ENCODE results near the gene RALGPS2. TPM values are rescaled to one million over a fixed set of nuclear protein-coding genes. Genes with fewer than 3 reads are reported as not detected.

RALGPS2 gene
- total and polyA plus RNA-seq, 8 donors: 3.1 to 72.3 (median 8.3) TPM

- TF ChIP-seq POLR2A (IDR thresholded peaks at IDR 0.05) (no peak), EP300 (IDR thresholded peaks at IDR 0.05) (no peak), CTCF (IDR thresholded peaks at IDR 0.05) (no peak), POLR2AphosphoS5 (IDR thresholded peaks at IDR 0.05) (no peak)
- Histone ChIP-seq H3K27ac (no peak overlapping the region), H3K27me3 (no peaks in the 10 kb centered on the region), H3K9me3 (no peaks in the 10 kb centered on the region), H3K36me3 (no peaks in the 10 kb centered on the region), H3K4me1 (peaks cover 0 to 22% (median 11%) of the 10 kb centered on the region in 4 donors), H3K4me3 (no peak overlapping the region)
- 56 to 70% (median 63%) methylated on average over 17 of the region's 17 CpGs for WGBS, 5 donors
- DNase-seq: no peak
- intact Hi-C loops (cut with DNase I; ENCODE audit: low total_unique reads): no loop called here
These were observed 220.8 kb downstream of the RALGPS2 start for GRCh38 chr1:178945763-178946266.

GRCh38 chr1:178946416-178946815, 221.4 kb downstream of the RALGPS2 start:
- intact Hi-C loops (cut with DNase I; ENCODE audit: low total_unique reads): no loop called here
- WGBS, 5 donors: 87 to 94% (median 93%) methylated on average over 13 of the region's 13 CpGs
- H3K36me3 ChIP-seq: no peaks in the 10 kb centered on the region
- no peak for TF ChIP-seq CTCF (IDR thresholded peaks at IDR 0.05)
- no peak for TF ChIP-seq POLR2A (IDR thresholded peaks at IDR 0.05)
- no peak for TF ChIP-seq POLR2AphosphoS5 (IDR thresholded peaks at IDR 0.05)
- no peak for TF ChIP-seq EP300 (IDR thresholded peaks at IDR 0.05)
- peaks cover 3 to 28% (median 15%) of the 10 kb centered on the region in 4 donors for H3K4me1 ChIP-seq
- H3K27me3 ChIP-seq: no peaks in the 10 kb centered on the region
- no peak overlapping the region for H3K27ac ChIP-seq
- no peak overlapping the region for H3K4me3 ChIP-seq
- no peaks in the 10 kb centered on the region for H3K9me3 ChIP-seq
- no peak for DNase-seq

GRCh38 chr1:178946855-178947676, 222.0 kb downstream of the RALGPS2 start:
- no peak for DNase-seq
- Histone ChIP-seq H3K9me3 (no peaks in the 10 kb centered on the region), H3K4me1 (peaks cover 7 to 31% (median 18%) of the 10 kb centered on the region in 4 donors), H3K27me3 (no peaks in the 10 kb centered on the region), H3K4me3 (no peak overlapping the region), H3K36me3 (no peaks in the 10 kb centered on the region), H3K27ac (no peak overlapping the region)
- intact Hi-C loops (cut with DNase I; ENCODE audit: low total_unique reads): no loop called here
- no peak for TF ChIP-seq POLR2AphosphoS5 (IDR thresholded peaks at IDR 0.05)
- no peak for TF ChIP-seq POLR2A (IDR thresholded peaks at IDR 0.05)
- no peak for TF ChIP-seq CTCF (IDR thresholded peaks at IDR 0.05)
- TF ChIP-seq EP300 (IDR thresholded peaks at IDR 0.05): no peak
- WGBS, 5 donors: 63 to 76% (median 65%) methylated on average over 4 of the region's 4 CpGs

- peak in 1 of 2 donors; percentile 59 for DNase-seq
- Histone ChIP-seq H3K36me3 (no peaks in the 10 kb centered on the region), H3K27ac (no peak overlapping the region), H3K27me3 (no peaks in the 10 kb centered on the region), H3K9me3 (no peaks in the 10 kb centered on the region), H3K4me1 (peaks cover 7 to 28% (median 20%) of the 10 kb centered on the region in 4 donors), H3K4me3 (no peak overlapping the region)
- intact Hi-C loops (cut with DNase I; ENCODE audit: low total_unique reads): no loop called here
- WGBS, 5 donors: 52 to 74% (median 59%) methylated on average over 3 of the region's 3 CpGs
- TF ChIP-seq POLR2A (IDR thresholded peaks at IDR 0.05): no peak
- TF ChIP-seq CTCF (IDR thresholded peaks at IDR 0.05): no peak
- TF ChIP-seq EP300 (IDR thresholded peaks at IDR 0.05): no peak
- TF ChIP-seq POLR2AphosphoS5 (IDR thresholded peaks at IDR 0.05): no peak
These were observed 222.6 kb downstream of the RALGPS2 start for GRCh38 chr1:178947677-178947981.
